Panc1 (cell line): ENCODE results near the gene GNAT2. TPM values are rescaled to one million over a fixed set of nuclear protein-coding genes. Genes with fewer than 3 reads are reported as not detected.
"Not testable (repeated sequence)": the region's sequence is repeated elsewhere in the genome, so short reads cannot be mapped to it uniquely, and the experiment has no call there.

ENCODE experiments used
- ATAC-seq: fragments of 200-7000 bp; cut with Tn5 transposase; 2 replicates; pipeline ENCODE4 v1.9.1; 2020; ENCODE audit warnings: mild to moderate bottlenecking, moderate library complexity
- BruUV-seq: library from RNA; stranded (reverse); fragments of 400-500 nt; replicated peaks from 2 replicates; lab custom pipeline; 2021; lab: Mats Ljungman, UMichigan
- CTCF ChIA-PET: fragments of 300-600 bp; sonication (Branson Sonifier 250); formaldehyde crosslinking; loops from one replicate; lab custom pipeline; 2022; ENCODE audit warnings: antibody characterized with exemption; lab: Charles Lee
- POLR2A ChIA-PET: fragments of 300-600 bp; sonication (Branson Sonifier 250); formaldehyde crosslinking; loops from one replicate; lab custom pipeline; 2022; ENCODE audit warnings: antibody characterized with exemption; lab: Charles Lee
- DNase-seq: peaks from one replicate; pipeline ENCODE4 v3.0.0-alpha.2; 2010; ENCODE audit warnings: low read depth, low spot score
- H3K27ac ChIP-seq: 2 replicates; pipeline ENCODE4 v1.5.1; 2011; ENCODE audit warnings: mild to moderate bottlenecking, low read length, inconsistent platforms
- H3K27me3 ChIP-seq: fragments of 200-500 bp; sonication (Bioruptor generic); 2 replicates; pipeline ENCODE4 v1.6.0; 2014; ENCODE audit warnings: low read length, inconsistent platforms; ENCODE audit not compliant: control insufficient read depth, insufficient read depth
- H3K36me3 ChIP-seq: fragments of 200-500 bp; sonication (Bioruptor generic); 2 replicates; pipeline ENCODE4 v1.5.1; 2014; ENCODE audit warnings: inconsistent platforms, mild to moderate bottlenecking, low read length, moderate library complexity; ENCODE audit not compliant: control insufficient read depth, insufficient read depth
- H3K4me1 ChIP-seq: 2 replicates; pipeline ENCODE4 v1.5.1; 2011; ENCODE audit warnings: inconsistent platforms, mild to moderate bottlenecking, low read length, moderate library complexity; ENCODE audit not compliant: control insufficient read depth, insufficient read depth
- H3K4me3 ChIP-seq, 2 experiments: 2 replicates each; pipeline ENCODE4 v1.5.1; 2011 to 2012; ENCODE audit warnings: low read depth in 2 of 2, low read length in 2 of 2, mild to moderate bottlenecking in 2 of 2, inconsistent platforms in 1 of 2, moderate library complexity in 1 of 2
- H3K9me3 ChIP-seq: fragments of 200-500 bp; sonication (Bioruptor generic); 2 replicates; pipeline ENCODE4 v1.5.1; 2014; ENCODE audit warnings: low read depth, mild to moderate bottlenecking, inconsistent platforms, low read length, moderate library complexity; ENCODE audit not compliant: control insufficient read depth, insufficient read depth
- POLR2AphosphoS5 ChIP-seq: IDR thresholded peaks from 2 replicates; pipeline ENCODE4 v1.6.1; 2012; ENCODE audit warnings: mild to moderate bottlenecking, low read depth, low read length, moderate library complexity
- SIN3A ChIP-seq: IDR thresholded peaks from 2 replicates; pipeline ENCODE4 v1.6.1; 2012; ENCODE audit warnings: low read depth, mild to moderate bottlenecking, low read length, moderate library complexity, borderline replicate concordance; ENCODE audit not compliant: insufficient read depth
- TCF7L2 ChIP-seq: IDR thresholded peaks from 2 replicates; pipeline ENCODE4 v1.6.1; 2011; ENCODE audit warnings: mild to moderate bottlenecking, low read depth, low read length, inconsistent platforms
- in situ Hi-C: cut with HindIII; loops from 2 replicates; pipeline ENCODE4 v1.10.0; 2016; ENCODE audit warnings: low sequenced_read_pairs, low pct_unique_long_range_greater_than_20kb
- intact Hi-C: fragments of 100-400 bp; cut with micrococcal nuclease; formaldehyde crosslinking; loops from one replicate; pipeline ENCODE4 v1.10.0; 2022; ENCODE audit not compliant: unreplicated experiment
- total RNA-seq: library from RNA; stranded (reverse); gene quantifications from one replicate; pipeline ENCODE4 v1.2.1, GENCODE V29; 2021; ENCODE audit not compliant: unreplicated experiment
- TF ChIP-seq, protein P1 (sequence below), 2 experiments: IDR thresholded peaks; 2 replicates each; pipeline ENCODE4 v1.6.1; 2011 to 2012; ENCODE audit warnings: low read depth in 2 of 2, control low read depth in 1 of 2, low read length in 1 of 2, mild to moderate bottlenecking in 1 of 2, moderate library complexity in 1 of 2; ENCODE audit not compliant: insufficient read depth in 1 of 2
- TF ChIP-seq, protein P2 (sequence below): fragments of 450-650 bp; IDR thresholded peaks from 2 replicates; pipeline ENCODE4 v1.5.1; 2017; ENCODE audit warnings: mild to moderate bottlenecking

Gene GNAT2
- total RNA-seq, 1 experiment from 2014 or later: 0.44 TPM

DNA sequence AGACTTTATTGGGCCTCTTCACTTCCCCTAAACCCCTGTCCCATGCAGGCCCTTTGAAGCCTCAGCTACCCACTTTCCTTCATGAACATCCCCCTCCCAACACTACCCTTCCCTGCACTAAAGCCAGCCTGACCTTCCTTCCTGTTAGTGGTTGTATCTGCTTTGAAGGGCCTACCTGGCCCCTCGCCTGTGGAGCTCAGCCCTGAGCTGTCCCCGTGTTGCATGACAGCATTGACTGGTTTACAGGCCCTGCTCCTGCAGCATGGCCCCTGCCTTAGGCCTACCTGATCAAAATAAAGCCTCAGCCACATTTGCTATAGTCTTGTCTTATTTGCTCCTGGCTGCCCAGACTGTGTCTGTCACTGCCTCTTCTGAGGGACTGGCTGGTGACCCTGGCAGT is 42.0 kb upstream of the GNAT2 start:
- intact Hi-C loops: no loop called here
- H3K27ac ChIP-seq: no peak overlapping the region
- DNase-seq: no peak
- H3K4me1 ChIP-seq: no peaks in the 10 kb centered on the region
- BruUV-seq: no TSS peak
- no peak overlapping the region for H3K4me3 ChIP-seq
- H3K9me3 ChIP-seq: no peaks in the 10 kb centered on the region
- TF ChIP-seq, protein P1, sequence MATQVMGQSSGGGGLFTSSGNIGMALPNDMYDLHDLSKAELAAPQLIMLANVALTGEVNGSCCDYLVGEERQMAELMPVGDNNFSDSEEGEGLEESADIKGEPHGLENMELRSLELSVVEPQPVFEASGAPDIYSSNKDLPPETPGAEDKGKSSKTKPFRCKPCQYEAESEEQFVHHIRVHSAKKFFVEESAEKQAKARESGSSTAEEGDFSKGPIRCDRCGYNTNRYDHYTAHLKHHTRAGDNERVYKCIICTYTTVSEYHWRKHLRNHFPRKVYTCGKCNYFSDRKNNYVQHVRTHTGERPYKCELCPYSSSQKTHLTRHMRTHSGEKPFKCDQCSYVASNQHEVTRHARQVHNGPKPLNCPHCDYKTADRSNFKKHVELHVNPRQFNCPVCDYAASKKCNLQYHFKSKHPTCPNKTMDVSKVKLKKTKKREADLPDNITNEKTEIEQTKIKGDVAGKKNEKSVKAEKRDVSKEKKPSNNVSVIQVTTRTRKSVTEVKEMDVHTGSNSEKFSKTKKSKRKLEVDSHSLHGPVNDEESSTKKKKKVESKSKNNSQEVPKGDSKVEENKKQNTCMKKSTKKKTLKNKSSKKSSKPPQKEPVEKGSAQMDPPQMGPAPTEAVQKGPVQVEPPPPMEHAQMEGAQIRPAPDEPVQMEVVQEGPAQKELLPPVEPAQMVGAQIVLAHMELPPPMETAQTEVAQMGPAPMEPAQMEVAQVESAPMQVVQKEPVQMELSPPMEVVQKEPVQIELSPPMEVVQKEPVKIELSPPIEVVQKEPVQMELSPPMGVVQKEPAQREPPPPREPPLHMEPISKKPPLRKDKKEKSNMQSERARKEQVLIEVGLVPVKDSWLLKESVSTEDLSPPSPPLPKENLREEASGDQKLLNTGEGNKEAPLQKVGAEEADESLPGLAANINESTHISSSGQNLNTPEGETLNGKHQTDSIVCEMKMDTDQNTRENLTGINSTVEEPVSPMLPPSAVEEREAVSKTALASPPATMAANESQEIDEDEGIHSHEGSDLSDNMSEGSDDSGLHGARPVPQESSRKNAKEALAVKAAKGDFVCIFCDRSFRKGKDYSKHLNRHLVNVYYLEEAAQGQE (IDR thresholded peaks at IDR 0.05; ENCODE audit: insufficient read depth in 1 of 2, low read depth in 2 of 2, low read length in 1 of 2): no peak
- no peak for TF ChIP-seq TCF7L2
- no peak for TF ChIP-seq POLR2AphosphoS5
- ATAC-seq: no peak
- no peaks in the 10 kb centered on the region for H3K27me3 ChIP-seq
- H3K36me3 ChIP-seq: no peaks in the 10 kb centered on the region; the same call in 1 of the 2 replicates
- POLR2A ChIA-PET: no interaction called here
- CTCF ChIA-PET: no interaction called here
- in situ Hi-C loops: no loop called here

DNA sequence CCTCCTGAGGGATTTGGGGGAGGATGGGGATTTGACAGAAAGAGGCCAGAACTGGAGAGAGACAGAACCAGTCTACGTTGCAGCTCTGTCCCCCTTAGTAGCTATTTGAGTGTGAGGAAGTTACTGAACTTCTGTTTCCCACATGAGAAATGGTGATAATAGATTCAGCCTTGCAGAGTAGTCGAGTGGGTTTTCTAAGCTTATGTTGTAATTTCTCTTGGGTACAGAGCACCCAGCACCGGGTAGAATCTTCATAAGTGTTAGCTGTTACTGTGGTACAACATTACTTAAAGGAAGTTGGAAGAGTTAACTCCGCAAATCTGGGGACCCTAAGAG is 41.2 kb upstream of the GNAT2 start:
- CTCF ChIA-PET: not testable (repeated sequence)

DNA sequence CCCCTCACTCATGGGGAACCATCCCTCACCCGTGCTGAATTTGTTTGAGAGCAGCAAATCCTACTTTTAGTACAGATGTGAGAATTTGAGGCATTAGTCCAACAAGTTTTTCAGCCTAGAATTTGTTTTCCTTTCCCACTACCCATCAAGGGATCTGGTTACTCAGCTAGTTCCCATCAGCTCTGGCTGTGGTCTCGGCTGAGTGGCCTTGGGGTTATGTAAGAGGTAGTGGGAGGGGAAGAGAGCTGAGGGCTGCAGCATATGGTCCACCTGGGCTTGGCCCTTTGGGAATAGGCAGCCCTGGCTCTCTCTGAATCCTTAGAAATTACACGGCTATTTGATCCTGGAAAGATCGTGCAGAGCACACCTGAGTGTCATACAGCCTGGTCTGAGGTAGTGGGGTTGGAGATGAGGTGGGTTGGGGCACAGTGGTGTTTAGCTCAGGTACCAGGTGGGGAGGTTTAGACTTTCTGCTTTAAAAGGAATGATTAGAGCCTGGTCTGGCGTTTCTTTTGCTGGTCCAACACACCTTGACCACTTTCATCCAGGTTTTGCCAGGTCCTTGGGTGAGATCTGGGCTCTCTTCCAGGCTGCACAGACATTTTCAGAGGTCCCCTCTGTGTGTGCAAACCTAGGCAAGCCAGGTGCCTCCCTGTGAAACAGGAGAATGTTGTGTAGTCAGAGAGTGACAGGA is 40.7 kb upstream of the GNAT2 start:
- Histone ChIP-seq H3K27me3 (no peaks in the 10 kb centered on the region), H3K9me3 (no peaks in the 10 kb centered on the region), H3K4me3 (no peak overlapping the region), H3K4me1 (no peaks in the 10 kb centered on the region; the same call in 1 of the 2 replicates), H3K27ac (no peak overlapping the region), H3K36me3 (no peaks in the 10 kb centered on the region; the same call in 1 of the 2 replicates)
- no peak for DNase-seq
- BruUV-seq: no TSS peak
- TF ChIP-seq TCF7L2 (no peak), SIN3A (no peak), POLR2AphosphoS5 (no peak)
- TF ChIP-seq, protein P1 (IDR thresholded peaks at IDR 0.05; ENCODE audit: insufficient read depth in 1 of 2, low read depth in 2 of 2, low read length in 1 of 2): no peak
- TF ChIP-seq, protein P2, sequence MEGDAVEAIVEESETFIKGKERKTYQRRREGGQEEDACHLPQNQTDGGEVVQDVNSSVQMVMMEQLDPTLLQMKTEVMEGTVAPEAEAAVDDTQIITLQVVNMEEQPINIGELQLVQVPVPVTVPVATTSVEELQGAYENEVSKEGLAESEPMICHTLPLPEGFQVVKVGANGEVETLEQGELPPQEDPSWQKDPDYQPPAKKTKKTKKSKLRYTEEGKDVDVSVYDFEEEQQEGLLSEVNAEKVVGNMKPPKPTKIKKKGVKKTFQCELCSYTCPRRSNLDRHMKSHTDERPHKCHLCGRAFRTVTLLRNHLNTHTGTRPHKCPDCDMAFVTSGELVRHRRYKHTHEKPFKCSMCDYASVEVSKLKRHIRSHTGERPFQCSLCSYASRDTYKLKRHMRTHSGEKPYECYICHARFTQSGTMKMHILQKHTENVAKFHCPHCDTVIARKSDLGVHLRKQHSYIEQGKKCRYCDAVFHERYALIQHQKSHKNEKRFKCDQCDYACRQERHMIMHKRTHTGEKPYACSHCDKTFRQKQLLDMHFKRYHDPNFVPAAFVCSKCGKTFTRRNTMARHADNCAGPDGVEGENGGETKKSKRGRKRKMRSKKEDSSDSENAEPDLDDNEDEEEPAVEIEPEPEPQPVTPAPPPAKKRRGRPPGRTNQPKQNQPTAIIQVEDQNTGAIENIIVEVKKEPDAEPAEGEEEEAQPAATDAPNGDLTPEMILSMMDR: no peak
- ChIA-PET CTCF (no interaction called here), POLR2A (no interaction called here)
- in situ Hi-C loops: no loop called here
- ATAC-seq: no peak
- intact Hi-C loops: no loop called here

More for the DNA sequence above, 41.2 kb upstream of the GNAT2 start:
- H3K27ac ChIP-seq, H3K4me1 ChIP-seq, ATAC-seq, intact Hi-C loops, H3K36me3 ChIP-seq, DNase-seq, in situ Hi-C loops, H3K27me3 ChIP-seq, POLR2A ChIA-PET, H3K4me3 ChIP-seq, BruUV-seq, H3K9me3 ChIP-seq: not testable (repeated sequence)
